K562 (cell line): ENCODE data around the gene KCNIP2. TPM values are rescaled to one million over a fixed set of nuclear protein-coding genes. Genes with fewer than 3 reads are reported as not detected.

Experiments
- ATAC-seq: fragments of 200-7000 bp; cut with Tn5 transposase; 3 replicates; pipeline ENCODE4 v1.9.1; 2020; ENCODE audit warnings: moderate library complexity
- BruUV-seq: library from RNA; stranded (reverse); fragments of 400-500 nt; replicated peaks from 2 replicates; lab custom pipeline; 2021; lab: Mats Ljungman, UMichigan
- CTCF ChIA-PET: fragments of 300-600 bp; formaldehyde crosslinking; extraction: SDS; loops from one replicate; lab custom pipeline; 2021; ENCODE audit warnings: low intra/inter-chr PET ratio; lab: Yijun Ruan, JAX
- POLR2A ChIA-PET: fragments of 300-600, 350-650 bp; sonication (Branson Sonifier 250); formaldehyde crosslinking; extraction: SDS; loops from one replicate; lab custom pipeline; 2021; ENCODE audit warnings: antibody characterized with exemption, inconsistent platforms; lab: Yijun Ruan, JAX
- DNase-seq, 4 experiments: peaks; one replicate each; pipeline versions ENCODE4 v3.0.0 to v3.0.0-alpha.2; 2011 to 2018; ENCODE audit warnings: low spot score in 3 of 4, mixed read lengths in 3 of 4; ENCODE audit errors: extremely low read depth in 1 of 4
- FAIRE-seq: peaks from 2 replicates; lab custom pipeline; 2011; peaks lifted over from hg19 to GRCh38; lab: Jason Lieb, UNC
- H2AFZ ChIP-seq: 2 replicates; pipeline ENCODE4 v1.6.0; 2011; ENCODE audit warnings: low read depth, low read length, control low read depth, inconsistent platforms
- H3K27ac ChIP-seq: fragments of 200-600 bp; 3 replicates; pipeline ENCODE4 v1.8.0; 2011; ENCODE audit warnings: low read depth, mild to moderate bottlenecking, control low read depth, inconsistent platforms, low read length, moderate library complexity, mixed read lengths; ENCODE audit errors: extremely low read depth
- H3K27me3 ChIP-seq, 2 experiments: fragments of 300-600 bp in 1 of 2; 2 replicates in 1 of 2; 3 replicates in 1 of 2; pipeline versions ENCODE4 v1.6.0 to v1.8.0; 2011; ENCODE audit warnings: inconsistent platforms in 2 of 2, low read length in 2 of 2, mild to moderate bottlenecking in 1 of 2, mixed read lengths in 1 of 2, moderate library complexity in 1 of 2; ENCODE audit not compliant: control insufficient read depth in 2 of 2, insufficient read depth in 2 of 2
- H3K36me3 ChIP-seq: fragments of 300-600 bp; 3 replicates; pipeline ENCODE4 v1.8.0; 2011; ENCODE audit warnings: mild to moderate bottlenecking, low read length, inconsistent platforms; ENCODE audit not compliant: control insufficient read depth, insufficient read depth
- H3K4me1 ChIP-seq, 2 experiments: fragments of 200-600 bp in 1 of 2; replicated peaks in 1 of 2; 2 replicates in 1 of 2; 3 replicates in 1 of 2; pipeline versions ENCODE4 v1.5.1 to v1.8.0; 2011; ENCODE audit warnings: inconsistent platforms in 2 of 2, low read length in 2 of 2, mild to moderate bottlenecking in 1 of 2, mixed read lengths in 1 of 2, moderate library complexity in 1 of 2; ENCODE audit not compliant: control insufficient read depth in 2 of 2, insufficient read depth in 2 of 2
- H3K4me2 ChIP-seq: 2 replicates; pipeline ENCODE4 v1.6.1; 2011; ENCODE audit warnings: low read length, control low read depth, inconsistent platforms, mixed read lengths; ENCODE audit not compliant: insufficient read depth
- H3K4me3 ChIP-seq: fragments of 200-600 bp; sonication (generic), shearing (Covaris generic); 2 replicates; pipeline ENCODE4 v1.5.1; 2016; ENCODE audit warnings: control low read depth, inconsistent platforms
- H3K79me2 ChIP-seq: fragments of 200-600 bp; 3 replicates; pipeline ENCODE4 v1.8.0; 2011; ENCODE audit warnings: low read length, inconsistent platforms; ENCODE audit not compliant: control insufficient read depth, insufficient read depth
- H3K9ac ChIP-seq, 2 experiments: 2 replicates each; pipeline versions ENCODE4 v1.6.0 to v1.6.1; 2011; ENCODE audit warnings: low read depth in 2 of 2, low read length in 2 of 2, control low read depth in 1 of 2, inconsistent platforms in 1 of 2, mild to moderate bottlenecking in 1 of 2, mixed read lengths in 1 of 2; ENCODE audit not compliant: insufficient read depth in 1 of 2
- H3K9me1 ChIP-seq: one replicate; pipeline ENCODE4 v1.6.0; 2011; ENCODE audit warnings: inconsistent platforms, mild to moderate bottlenecking, low read length, moderate library complexity; ENCODE audit not compliant: control insufficient read depth, insufficient read depth
- H3K9me3 ChIP-seq: replicated peaks from 2 replicates; pipeline ENCODE4 v1.5.1; 2011; ENCODE audit warnings: low read depth, low read length, inconsistent platforms; ENCODE audit not compliant: control insufficient read depth, insufficient read depth
- H4K20me1 ChIP-seq: replicated peaks from 2 replicates; pipeline ENCODE4 v1.6.1; 2011; ENCODE audit warnings: low read length, inconsistent platforms, mixed read lengths; ENCODE audit not compliant: control insufficient read depth, insufficient read depth
- ARID1B ChIP-seq: fragments of 450-650 bp; IDR thresholded peaks from 2 replicates; pipeline ENCODE4 v1.6.1; 2016; ENCODE audit warnings: antibody characterized with exemption, mild to moderate bottlenecking, inconsistent platforms
- CBFA2T3 ChIP-seq: fragments of 450-650 bp; IDR thresholded peaks from 2 replicates; pipeline ENCODE4 v1.6.1; 2017
- EGR1 ChIP-seq: fragments of 450-650 bp; conservative IDR thresholded peaks from 2 replicates; pipeline ENCODE4 v1.6.1; 2017; ENCODE audit warnings: mild to moderate bottlenecking
- KDM1A ChIP-seq, 2 experiments: fragments of 450-650 bp; IDR thresholded peaks; 2 replicates each; pipeline ENCODE4 v1.6.1; 2016; ENCODE audit warnings: mild to moderate bottlenecking in 2 of 2
- MEIS2 ChIP-seq: fragments of 450-650 bp; IDR thresholded peaks from 2 replicates; pipeline ENCODE4 v1.6.1; 2014; ENCODE audit warnings: mild to moderate bottlenecking; ENCODE audit not compliant: partially characterized antibody
- NCOR1 ChIP-seq: fragments of 450-650 bp; IDR thresholded peaks from 2 replicates; pipeline ENCODE4 v1.6.1; 2016; ENCODE audit warnings: mild to moderate bottlenecking, moderate library complexity
- POLR2G ChIP-seq: fragments of 200-400 bp; formaldehyde crosslinking; IDR thresholded peaks from 2 replicates; pipeline ENCODE4 v1.6.1; 2017; ENCODE audit warnings: low read depth, mild to moderate bottlenecking, antibody characterized with exemption, low read length, moderate library complexity
- RCOR1 ChIP-seq, 2 experiments: IDR thresholded peaks; 2 replicates each; pipeline ENCODE4 v1.6.1; 2012; ENCODE audit warnings: low read depth in 2 of 2, low read length in 2 of 2, borderline replicate concordance in 1 of 2, improper control_type of control experiment in 1 of 2
- ZKSCAN1 ChIP-seq: fragments of 150-350 bp; IDR thresholded peaks from 2 replicates; pipeline ENCODE4 v1.6.1; 2016; ENCODE audit warnings: low read depth, low read length
- ZNF551 ChIP-seq: fragments of 250-450 bp; sonication (Bioruptor Pico); IDR thresholded peaks from 2 replicates; pipeline ENCODE4 v1.5.0; 2021; ENCODE audit warnings: mild to moderate bottlenecking, moderate library complexity
- ZNF584 ChIP-seq: fragments of 200-800 bp; sonication (Bioruptor generic); IDR thresholded peaks from 2 replicates; pipeline ENCODE4 v1.6.1; 2016; ENCODE audit warnings: low read depth, mild to moderate bottlenecking, missing genetic modification characterization, missing compliant biosample characterization
- WGBS: fragments of 100-300 bp; shearing (Covaris generic); methylation state at CpG from one replicate; pipeline ENCODE4 v1.1.6; 2016; ENCODE audit warnings: low coverage, mixed read lengths; ENCODE audit not compliant: insufficient coverage; ENCODE audit errors: missing lambda C conversion rate; 5-methylcytosine and 5-hydroxymethylcytosine counted together
- in situ Hi-C: fragments of 300-500 bp; cut with MboI; formaldehyde crosslinking; loops from 4 replicates; pipeline ENCODE4 v1.15.0; 2018; ENCODE audit warnings: inconsistent platforms, mixed read lengths
- intact Hi-C: fragments of 100-400 bp; cut with micrococcal nuclease; formaldehyde crosslinking; loops from 2 replicates; pipeline ENCODE4 v1.14.2; 2022
- polyA plus RNA-seq, 8 experiments: library from polyadenylated mRNA; depleted of rRNA in 4 of 8; stranded (reverse) in 5 of 8; unstranded in 3 of 8; fragments of >200 nt; fragmentation: Nextera tagmentation in 2 of 8; fragmentation: Illumina TruSeq in 1 of 8; extraction: Ambion mirVana in 2 of 8; extraction: Trizol in 1 of 8; gene quantifications; 2 replicates each; pipeline versions ENCODE4 v1.2.1 to v1.2.3, GENCODE V29; 2011 to 2014; ENCODE audit warnings: inconsistent platforms in 1 of 8, missing spikeins in 1 of 8
- total RNA-seq, 7 experiments: library from RNA; depleted of rRNA in 6 of 7; stranded (reverse); fragments of >200 nt in 6 of 7; fragmentation: Illumina TruSeq in 2 of 7; extraction: Trizol in 2 of 7; gene quantifications; 2 replicates each; pipeline versions ENCODE4 v1.2.1 to v1.2.3, GENCODE V29; 2011 to 2021; ENCODE audit warnings: low replicate concordance in 1 of 7
- TF ChIP-seq, protein P1 (sequence below): fragments of 250-450 bp; sonication (Bioruptor Pico); IDR thresholded peaks from 2 replicates; pipeline ENCODE4 v1.4.0; 2020
- TF ChIP-seq, protein P2 (sequence below): fragments of 450-650 bp; IDR thresholded peaks from 2 replicates; pipeline ENCODE4 v1.6.1; 2016
- TF ChIP-seq, protein P3 (sequence below): fragments of 200-800 bp; sonication (Bioruptor generic); IDR thresholded peaks from 2 replicates; pipeline ENCODE4 v1.6.1; 2017; ENCODE audit warnings: missing genetic modification characterization, missing compliant biosample characterization

The KCNIP2 gene
- total and polyA plus RNA-seq, 9 of the 15 experiments (the other 6 are each of a cell fraction or from before 2014, with no cell fraction given) = 2.5 to 7.6 (median 4.1) TPM

- BruUV-seq = no TSS peak
- DNase-seq = peak; percentile 30 to 67 (median 54)
- Histone ChIP-seq H2AFZ (no peak overlapping the region), H3K4me1 (peaks cover 14 to 59% of the 10 kb centered on the region in 2 experiments), H3K27ac (no peak overlapping the region), H4K20me1 (peaks cover 11% of the 10 kb centered on the region), H3K36me3 (peaks cover 21% of the 10 kb centered on the region; the same call in 2 of the 3 replicates), H3K9me1 (no peaks in the 10 kb centered on the region), H3K4me3 (no peak overlapping the region), H3K9me3 (no peaks in the 10 kb centered on the region), H3K9ac (peak overlapping the region in 1 of 2 experiments; percentile 71; a peak in 2 of 4 replicates), H3K27me3 (no peaks in the 10 kb centered on the region), H3K79me2 (peaks cover 21% of the 10 kb centered on the region), H3K4me2 (no peak overlapping the region)
- POLR2A ChIA-PET = interaction anchor here (0.7 kb wide), 1 partner anchor 29 kb away, joined by 4 read pairs; no protein-coding TSS in a partner anchor
- peak; percentile 7; the same call in 2 of the 3 replicates for ATAC-seq
- FAIRE-seq = no peak
- in situ Hi-C loops = no loop called here
- CTCF ChIA-PET = no interaction called here
- intact Hi-C loops = no loop called here
- WGBS = 46% methylated on average over 29 of the region's 58 CpGs
- TF ChIP-seq CBFA2T3 (peak; percentile 28; the same call in 1 of the 2 replicates), EGR1 (peak; percentile 73), MEIS2 (peak; percentile 59), ZNF551 (CRISPR knock-in tag) (no peak), ZNF584 (CRISPR knock-in tag) (no peak), POLR2G (0 out of 2 replicates have a peak, but pooled peaks have one; percentile 27), ARID1B (no peak), ZKSCAN1 (peak; percentile 87), RCOR1 (IDR thresholded peaks at IDR 0.05; ENCODE audit: borderline replicate concordance in 1 of 2, low read depth in 2 of 2, low read length in 2 of 2) (peak in 1 of 2 experiments; percentile 72; a peak in 1 of 4 replicates), KDM1A (IDR thresholded peaks at IDR 0.05) (peak; percentile 53 to 60; a peak in 2 of 4 replicates), NCOR1 (0 out of 2 replicates have a peak, but pooled peaks have one; percentile 7)
- TF ChIP-seq, protein P1, sequence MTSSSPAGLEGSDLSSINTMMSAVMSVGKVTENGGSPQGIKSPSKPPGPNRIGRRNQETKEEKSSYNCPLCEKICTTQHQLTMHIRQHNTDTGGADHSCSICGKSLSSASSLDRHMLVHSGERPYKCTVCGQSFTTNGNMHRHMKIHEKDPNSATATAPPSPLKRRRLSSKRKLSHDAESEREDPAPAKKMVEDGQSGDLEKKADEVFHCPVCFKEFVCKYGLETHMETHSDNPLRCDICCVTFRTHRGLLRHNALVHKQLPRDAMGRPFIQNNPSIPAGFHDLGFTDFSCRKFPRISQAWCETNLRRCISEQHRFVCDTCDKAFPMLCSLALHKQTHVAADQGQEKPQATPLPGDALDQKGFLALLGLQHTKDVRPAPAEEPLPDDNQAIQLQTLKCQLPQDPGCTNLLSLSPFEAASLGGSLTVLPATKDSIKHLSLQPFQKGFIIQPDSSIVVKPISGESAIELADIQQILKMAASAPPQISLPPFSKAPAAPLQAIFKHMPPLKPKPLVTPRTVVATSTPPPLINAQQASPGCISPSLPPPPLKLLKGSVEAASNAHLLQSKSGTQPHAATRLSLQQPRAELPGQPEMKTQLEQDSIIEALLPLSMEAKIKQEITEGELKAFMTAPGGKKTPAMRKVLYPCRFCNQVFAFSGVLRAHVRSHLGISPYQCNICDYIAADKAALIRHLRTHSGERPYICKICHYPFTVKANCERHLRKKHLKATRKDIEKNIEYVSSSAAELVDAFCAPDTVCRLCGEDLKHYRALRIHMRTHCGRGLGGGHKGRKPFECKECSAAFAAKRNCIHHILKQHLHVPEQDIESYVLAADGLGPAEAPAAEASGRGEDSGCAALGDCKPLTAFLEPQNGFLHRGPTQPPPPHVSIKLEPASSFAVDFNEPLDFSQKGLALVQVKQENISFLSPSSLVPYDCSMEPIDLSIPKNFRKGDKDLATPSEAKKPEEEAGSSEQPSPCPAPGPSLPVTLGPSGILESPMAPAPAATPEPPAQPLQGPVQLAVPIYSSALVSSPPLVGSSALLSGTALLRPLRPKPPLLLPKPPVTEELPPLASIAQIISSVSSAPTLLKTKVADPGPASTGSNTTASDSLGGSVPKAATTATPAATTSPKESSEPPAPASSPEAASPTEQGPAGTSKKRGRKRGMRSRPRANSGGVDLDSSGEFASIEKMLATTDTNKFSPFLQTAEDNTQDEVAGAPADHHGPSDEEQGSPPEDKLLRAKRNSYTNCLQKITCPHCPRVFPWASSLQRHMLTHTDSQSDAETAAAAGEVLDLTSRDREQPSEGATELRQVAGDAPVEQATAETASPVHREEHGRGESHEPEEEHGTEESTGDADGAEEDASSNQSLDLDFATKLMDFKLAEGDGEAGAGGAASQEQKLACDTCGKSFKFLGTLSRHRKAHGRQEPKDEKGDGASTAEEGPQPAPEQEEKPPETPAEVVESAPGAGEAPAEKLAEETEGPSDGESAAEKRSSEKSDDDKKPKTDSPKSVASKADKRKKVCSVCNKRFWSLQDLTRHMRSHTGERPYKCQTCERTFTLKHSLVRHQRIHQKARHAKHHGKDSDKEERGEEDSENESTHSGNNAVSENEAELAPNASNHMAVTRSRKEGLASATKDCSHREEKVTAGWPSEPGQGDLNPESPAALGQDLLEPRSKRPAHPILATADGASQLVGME = no peak
- TF ChIP-seq, protein P2, sequence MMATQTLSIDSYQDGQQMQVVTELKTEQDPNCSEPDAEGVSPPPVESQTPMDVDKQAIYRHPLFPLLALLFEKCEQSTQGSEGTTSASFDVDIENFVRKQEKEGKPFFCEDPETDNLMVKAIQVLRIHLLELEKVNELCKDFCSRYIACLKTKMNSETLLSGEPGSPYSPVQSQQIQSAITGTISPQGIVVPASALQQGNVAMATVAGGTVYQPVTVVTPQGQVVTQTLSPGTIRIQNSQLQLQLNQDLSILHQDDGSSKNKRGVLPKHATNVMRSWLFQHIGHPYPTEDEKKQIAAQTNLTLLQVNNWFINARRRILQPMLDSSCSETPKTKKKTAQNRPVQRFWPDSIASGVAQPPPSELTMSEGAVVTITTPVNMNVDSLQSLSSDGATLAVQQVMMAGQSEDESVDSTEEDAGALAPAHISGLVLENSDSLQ = peak; percentile 90
- TF ChIP-seq, protein P3, sequence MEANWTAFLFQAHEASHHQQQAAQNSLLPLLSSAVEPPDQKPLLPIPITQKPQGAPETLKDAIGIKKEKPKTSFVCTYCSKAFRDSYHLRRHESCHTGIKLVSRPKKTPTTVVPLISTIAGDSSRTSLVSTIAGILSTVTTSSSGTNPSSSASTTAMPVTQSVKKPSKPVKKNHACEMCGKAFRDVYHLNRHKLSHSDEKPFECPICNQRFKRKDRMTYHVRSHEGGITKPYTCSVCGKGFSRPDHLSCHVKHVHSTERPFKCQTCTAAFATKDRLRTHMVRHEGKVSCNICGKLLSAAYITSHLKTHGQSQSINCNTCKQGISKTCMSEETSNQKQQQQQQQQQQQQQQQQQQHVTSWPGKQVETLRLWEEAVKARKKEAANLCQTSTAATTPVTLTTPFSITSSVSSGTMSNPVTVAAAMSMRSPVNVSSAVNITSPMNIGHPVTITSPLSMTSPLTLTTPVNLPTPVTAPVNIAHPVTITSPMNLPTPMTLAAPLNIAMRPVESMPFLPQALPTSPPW (CRISPR knock-in tag) = peak; percentile 53
Measured at GRCh38 chr10:101778781-101779543, 64.6 kb downstream of the KCNIP2 start.
